Gastroesophageal sphincter (tissue), 3 donors: ENCODE results near the gene IFT52.

Source experiments
- POLR2A ChIP-seq, 2 donors: fragments of 450-650 bp; IDR thresholded peaks; one replicate each; pipeline ENCODE4 v1.6.1; 2017; ENCODE audit warnings: antibody characterized with exemption in 2 of 2, mild to moderate bottlenecking in 2 of 2, moderate library complexity in 1 of 2
- POLR2AphosphoS5 ChIP-seq: sonication (generic); formaldehyde crosslinking; IDR thresholded peaks from one replicate; pipeline ENCODE4 v1.6.1; 2017; ENCODE audit warnings: antibody characterized with exemption
- TF ChIP-seq, protein P1 (sequence below), 4 experiments: fragments of 200-600 bp in 2 of 4; fragments of 450-650 bp in 2 of 4; sonication (generic) in 1 of 4; IDR thresholded peaks; one replicate each; pipeline ENCODE4 v1.5.1; 2017 to 2019; ENCODE audit warnings: antibody characterized with exemption in 4 of 4, mild to moderate bottlenecking in 2 of 4, moderate library complexity in 2 of 4

- TF ChIP-seq, protein P1, sequence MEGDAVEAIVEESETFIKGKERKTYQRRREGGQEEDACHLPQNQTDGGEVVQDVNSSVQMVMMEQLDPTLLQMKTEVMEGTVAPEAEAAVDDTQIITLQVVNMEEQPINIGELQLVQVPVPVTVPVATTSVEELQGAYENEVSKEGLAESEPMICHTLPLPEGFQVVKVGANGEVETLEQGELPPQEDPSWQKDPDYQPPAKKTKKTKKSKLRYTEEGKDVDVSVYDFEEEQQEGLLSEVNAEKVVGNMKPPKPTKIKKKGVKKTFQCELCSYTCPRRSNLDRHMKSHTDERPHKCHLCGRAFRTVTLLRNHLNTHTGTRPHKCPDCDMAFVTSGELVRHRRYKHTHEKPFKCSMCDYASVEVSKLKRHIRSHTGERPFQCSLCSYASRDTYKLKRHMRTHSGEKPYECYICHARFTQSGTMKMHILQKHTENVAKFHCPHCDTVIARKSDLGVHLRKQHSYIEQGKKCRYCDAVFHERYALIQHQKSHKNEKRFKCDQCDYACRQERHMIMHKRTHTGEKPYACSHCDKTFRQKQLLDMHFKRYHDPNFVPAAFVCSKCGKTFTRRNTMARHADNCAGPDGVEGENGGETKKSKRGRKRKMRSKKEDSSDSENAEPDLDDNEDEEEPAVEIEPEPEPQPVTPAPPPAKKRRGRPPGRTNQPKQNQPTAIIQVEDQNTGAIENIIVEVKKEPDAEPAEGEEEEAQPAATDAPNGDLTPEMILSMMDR (IDR thresholded peaks at IDR 0.05), result no peak
- TF ChIP-seq POLR2AphosphoS5 (no peak), POLR2A (IDR thresholded peaks at IDR 0.05) (no peak)
Measured at GRCh38 chr20:43541214-43541613, 49.5 kb upstream of the IFT52 start.
